Heart left ventricle (tissue), 16 donors: Measurements from ENCODE around the gene GALNT10. TPM values are rescaled to one million over a fixed set of nuclear protein-coding genes. Genes with fewer than 3 reads are reported as not detected.
"Not testable (repeated sequence)": the region's sequence is repeated elsewhere in the genome, so short reads cannot be mapped to it uniquely, and the experiment has no call there.

ENCODE experiments used
- ATAC-seq, 4 donors: fragments of 200-7000 bp; cut with Tn5 transposase; one replicate each; pipeline ENCODE4 v1.9.1; 2020 to 2022; ENCODE audit warnings: moderate library complexity in 4 of 4, mild to moderate bottlenecking in 3 of 4, moderate number of reproducible peaks in 1 of 4
- DNase-seq, 5 donors: peaks; one replicate each; pipeline ENCODE4 v3.0.0-alpha.2; 2020
- H3K27ac ChIP-seq, 12 donors: fragments of 200-600 bp; sonication (generic) in 4 of 12; one replicate each; pipeline versions ENCODE4 v1.5.0 to v1.8.0; 2016 to 2022; ENCODE audit warnings: mild to moderate bottlenecking in 2 of 12
- H3K27me3 ChIP-seq, 9 donors: fragments of 200-600 bp; sonication (generic) in 2 of 9; one replicate each; pipeline versions ENCODE4 v1.5.1 to v1.8.0; 2016 to 2022; ENCODE audit warnings: mild to moderate bottlenecking in 3 of 9
- H3K36me3 ChIP-seq, 9 donors: fragments of 200-600 bp; sonication (generic) in 2 of 9; one replicate each; pipeline versions ENCODE4 v1.5.0 to v1.8.0; 2018 to 2022; ENCODE audit warnings: mild to moderate bottlenecking in 2 of 9
- H3K4me1 ChIP-seq, 12 donors: fragments of 200-600 bp; sonication (generic) in 4 of 12; one replicate each; pipeline versions ENCODE4 v1.5.0 to v1.8.0; 2016 to 2022; ENCODE audit warnings: mild to moderate bottlenecking in 3 of 12
- H3K4me3 ChIP-seq, 12 donors: fragments of 200-600 bp; sonication (generic) in 4 of 12; one replicate each; pipeline versions ENCODE4 v1.5.0 to v1.8.0; 2017 to 2022; ENCODE audit warnings: mild to moderate bottlenecking in 9 of 12, moderate library complexity in 4 of 12
- H3K9me3 ChIP-seq, 12 donors: fragments of 200-600 bp; sonication (generic) in 4 of 12; one replicate each; pipeline versions ENCODE4 v1.5.0 to v1.8.0; 2016 to 2022; ENCODE audit warnings: mild to moderate bottlenecking in 1 of 12
- POLR2A ChIP-seq, 2 donors: fragments of 450-650 bp; IDR thresholded peaks; one replicate each; pipeline ENCODE4 v1.6.1; 2017; ENCODE audit warnings: antibody characterized with exemption in 2 of 2, mild to moderate bottlenecking in 2 of 2, moderate library complexity in 2 of 2
- WGBS, 4 donors: extraction: QIAGEN DNeasy Blood & Tissue Kit in 2 of 4; methylation state at CpG; one replicate each; pipeline versions ENCODE4 v1.1.5 to v1.1.7; 2013 to 2018; 5-methylcytosine and 5-hydroxymethylcytosine counted together
- intact Hi-C, 10 donors: fragments of 100-400 bp; cut with DNase I; formaldehyde crosslinking; loops; one replicate each; pipeline versions ENCODE4 v1.11.1 to v1.14.2; 2022
- polyA plus RNA-seq, 2 donors: library from polyadenylated mRNA; stranded (reverse); fragments of 200-250 nt; gene quantifications; one replicate each; pipeline ENCODE4 v1.2.3, GENCODE V29; 2013
- total RNA-seq, 9 donors: library from RNA; depleted of rRNA in 2 of 9; stranded (reverse); fragments of >200 nt in 2 of 9; fragmentation: NEBNext Ultra II Directional in 3 of 9; extraction: Animal tissue kit (Norgen Biotek cat#: 25700) in 3 of 9; gene quantifications; one replicate each; pipeline versions ENCODE4 v1.1.0 to v1.2.4, GENCODE V29; 2016 to 2023
- TF ChIP-seq, protein P1 (sequence below), 12 donors: fragments of 200-600 bp; sonication (generic) in 4 of 12; IDR thresholded peaks; one replicate each; pipeline versions ENCODE4 v1.5.0 to v1.8.0; 2018 to 2022; ENCODE audit warnings: antibody characterized with exemption in 12 of 12, mild to moderate bottlenecking in 5 of 12
- donor health status: ischemic (EF 13 %, LVEDD 7.1; RV severe dilation, severe dysfunction).
- donor health status: healthy with polysubstance abuse.
- donor health status: DM: no; HTN: yes; CAD: no.
- donor health status: DM: no; HTN: no; CAD: no.
- donor health status: ischemic (EF 25% LVEDD 6.9; RV normal size, moderate dysfunction).
- donor health status: ischemic (EF 25% LVEDD 5.7; RV mildly dilated, moderate dysfunction).
- donor health status: healthy.
- donor health status: DM: yes; HTN: yes; CAD: no.
- donor health status: ischemic (EF 35%, LVEDD 5.7; RV mildly dilated, moderate dysfunction).
- donor health status: nonischemic (EF 11% LVEDD 7.7; RV severe dilation, severe dysfunction).
- donor health status: DM: yes; HTN: yes; CAD: no.
- donor health status: PGD.
- donor health status: ischemic (EF 29% LVEDD 5.4; RV normal size, mild dysfunction).
- donor health status: nonischemic (EF 23%, LVEDD 6.1; RV moderate dilation, normal function).

Gene GALNT10
- total and polyA plus RNA-seq, 11 donors: 2.7 to 20.7 (median 14.4) TPM

DNA sequence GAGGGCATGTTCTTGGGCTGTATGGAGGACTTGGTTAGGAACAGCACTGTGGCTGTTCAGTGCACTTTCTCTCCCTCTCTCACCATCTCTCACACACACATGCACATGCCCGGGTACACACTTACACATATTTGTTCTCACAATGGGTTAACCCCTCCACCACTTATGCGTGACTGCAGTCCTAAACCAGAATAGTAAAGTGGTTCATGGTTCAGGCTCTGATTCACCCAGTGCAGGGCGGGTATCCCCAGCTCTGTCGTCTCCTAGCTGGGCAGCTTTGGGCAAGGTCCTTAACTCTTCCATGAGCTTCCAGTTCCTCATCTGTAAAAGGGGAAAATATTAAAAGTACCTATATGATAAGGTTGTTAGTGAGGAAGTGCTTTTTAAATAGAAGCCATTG is 45.3 kb upstream of the GALNT10 start:
- 65 to 78% (median 71%) methylated on average over 4 of the region's 4 CpGs for WGBS, 4 donors
- DNase-seq (no peak), ATAC-seq (peak in 1 of 4 donors; percentile 19)
- intact Hi-C loops: no loop called here
- no peak overlapping the region for H3K4me3 ChIP-seq
- H3K4me1 ChIP-seq: peaks cover 0 to 58% (median 19%) of the 10 kb centered on the region in 12 donors
- no peaks in the 10 kb centered on the region for H3K36me3 ChIP-seq
- no peaks in the 10 kb centered on the region for H3K9me3 ChIP-seq
- no peaks in the 10 kb centered on the region for H3K27me3 ChIP-seq
- peak overlapping the region in 2 of 12 donors; percentile 11 to 68 for H3K27ac ChIP-seq
- TF ChIP-seq, protein P1, sequence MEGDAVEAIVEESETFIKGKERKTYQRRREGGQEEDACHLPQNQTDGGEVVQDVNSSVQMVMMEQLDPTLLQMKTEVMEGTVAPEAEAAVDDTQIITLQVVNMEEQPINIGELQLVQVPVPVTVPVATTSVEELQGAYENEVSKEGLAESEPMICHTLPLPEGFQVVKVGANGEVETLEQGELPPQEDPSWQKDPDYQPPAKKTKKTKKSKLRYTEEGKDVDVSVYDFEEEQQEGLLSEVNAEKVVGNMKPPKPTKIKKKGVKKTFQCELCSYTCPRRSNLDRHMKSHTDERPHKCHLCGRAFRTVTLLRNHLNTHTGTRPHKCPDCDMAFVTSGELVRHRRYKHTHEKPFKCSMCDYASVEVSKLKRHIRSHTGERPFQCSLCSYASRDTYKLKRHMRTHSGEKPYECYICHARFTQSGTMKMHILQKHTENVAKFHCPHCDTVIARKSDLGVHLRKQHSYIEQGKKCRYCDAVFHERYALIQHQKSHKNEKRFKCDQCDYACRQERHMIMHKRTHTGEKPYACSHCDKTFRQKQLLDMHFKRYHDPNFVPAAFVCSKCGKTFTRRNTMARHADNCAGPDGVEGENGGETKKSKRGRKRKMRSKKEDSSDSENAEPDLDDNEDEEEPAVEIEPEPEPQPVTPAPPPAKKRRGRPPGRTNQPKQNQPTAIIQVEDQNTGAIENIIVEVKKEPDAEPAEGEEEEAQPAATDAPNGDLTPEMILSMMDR (IDR thresholded peaks at IDR 0.05): no peak
- no peak for TF ChIP-seq POLR2A (IDR thresholded peaks at IDR 0.05)

DNA sequence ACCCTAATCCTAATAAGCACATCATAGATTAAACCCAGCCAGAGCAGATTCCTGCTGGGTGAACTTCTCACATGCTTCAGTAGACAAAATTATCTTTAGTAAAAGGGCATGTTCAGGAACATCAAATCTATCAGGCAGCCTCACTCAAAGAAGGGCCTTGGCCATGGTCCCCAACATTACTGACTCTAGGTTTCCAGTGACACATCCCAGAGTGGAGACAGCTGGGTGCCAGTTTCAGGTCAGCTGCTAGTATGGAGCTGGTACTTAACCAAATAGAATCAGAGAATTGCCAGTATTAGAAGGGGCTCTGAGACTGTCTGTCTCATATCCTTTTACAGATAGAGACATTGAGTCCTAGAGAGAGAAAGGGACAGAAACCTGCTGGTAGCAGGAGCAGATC is 44.1 kb upstream of the GALNT10 start:
- H3K27me3 ChIP-seq: no peaks in the 10 kb centered on the region
- intact Hi-C loops: no loop called here
- DNase-seq (peak in 4 of 5 donors; percentile 43 to 72 (median 60)), ATAC-seq (peak; percentile 89 to 92 (median 91))
- peaks cover 0 to 51% (median 15%) of the 10 kb centered on the region in 12 donors for H3K4me1 ChIP-seq
- TF ChIP-seq POLR2A (IDR thresholded peaks at IDR 0.05): no peak
- TF ChIP-seq, protein P1 (IDR thresholded peaks at IDR 0.05): no peak
- peak overlapping the region in 7 of 12 donors; percentile 11 to 76 (median 40) for H3K27ac ChIP-seq
- no peaks in the 10 kb centered on the region for H3K9me3 ChIP-seq
- no peaks in the 10 kb centered on the region for H3K36me3 ChIP-seq
- H3K4me3 ChIP-seq: no peak overlapping the region

DNA sequence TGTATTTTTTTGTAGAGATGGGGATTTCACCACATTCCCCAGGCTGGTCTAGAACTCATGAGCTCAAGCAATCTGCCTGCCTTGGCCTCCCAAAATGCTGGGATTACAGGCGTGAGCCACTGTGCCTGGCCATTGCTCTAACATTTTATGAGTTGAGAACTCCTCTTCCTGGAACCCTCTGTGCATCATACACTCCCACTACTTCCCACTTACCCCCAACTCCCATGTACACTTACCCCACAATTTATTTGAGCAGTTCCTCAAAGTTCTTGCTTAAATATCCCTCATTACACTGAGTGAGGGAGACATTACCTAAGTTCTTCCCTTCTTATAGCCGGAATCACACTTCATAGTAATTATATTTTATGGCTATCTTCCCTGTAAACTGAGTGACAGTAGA is 42.9 kb upstream of the GALNT10 start:
- DNase-seq (no peak), ATAC-seq (no peak)
- Histone ChIP-seq H3K4me1 (peaks cover 0 to 39% (median 9%) of the 10 kb centered on the region in 12 donors), H3K27ac (no peak overlapping the region), H3K27me3 (no peaks in the 10 kb centered on the region), H3K36me3 (no peaks in the 10 kb centered on the region), H3K4me3 (no peak overlapping the region), H3K9me3 (no peaks in the 10 kb centered on the region)
- intact Hi-C loops: no loop called here
- 93 to 98% (median 95%) methylated on average over 2 of the region's 2 CpGs for WGBS, 4 donors
- TF ChIP-seq POLR2A (IDR thresholded peaks at IDR 0.05): no peak
- TF ChIP-seq, protein P1 (IDR thresholded peaks at IDR 0.05): no peak

DNA sequence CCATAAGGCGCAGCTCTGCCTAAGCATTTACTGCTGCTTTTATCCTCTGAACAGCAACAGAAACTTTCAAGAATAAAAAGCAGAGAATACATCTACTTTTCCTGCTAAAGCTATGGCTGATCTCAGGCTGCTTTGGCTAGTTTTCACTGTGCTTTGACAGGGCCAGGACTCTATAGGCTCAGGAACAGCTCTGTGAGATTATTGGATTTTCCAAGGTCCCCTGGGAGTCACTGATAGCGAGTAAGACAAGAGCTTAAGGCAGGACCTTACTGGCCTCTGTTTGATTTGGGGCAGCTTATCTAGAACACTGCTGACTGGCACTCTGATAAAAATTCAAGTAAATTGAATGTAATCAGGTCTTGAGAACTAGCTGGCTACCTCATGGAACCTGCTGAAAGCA is 40.1 kb upstream of the GALNT10 start:
- H3K27ac ChIP-seq, ATAC-seq, DNase-seq, H3K4me3 ChIP-seq, H3K36me3 ChIP-seq, H3K9me3 ChIP-seq, H3K27me3 ChIP-seq, intact Hi-C loops: not testable (repeated sequence)
- WGBS, 4 donors: 70 to 75% (median 73%) methylated on average over 2 of the region's 2 CpGs
- peaks cover 0 to 26% (median 2%) of the 10 kb centered on the region in 12 donors for H3K4me1 ChIP-seq
